RWPE2 (cell line): ENCODE measurements around the gene LIMS2.

Source experiments
- ATAC-seq: fragments of 200-7000 bp; cut with Tn5 transposase; 3 replicates; pipeline ENCODE4 v1.9.1; 2021; ENCODE audit warnings: low read depth
- DNase-seq: peaks from one replicate; pipeline ENCODE4 v3.0.0-alpha.2; 2020; ENCODE audit warnings: low spot score
- H3K27ac ChIP-seq: fragments of 450-650 bp; 2 replicates; pipeline ENCODE4 v1.5.1; 2017; ENCODE audit warnings: mild to moderate bottlenecking; ENCODE audit not compliant: poor library complexity, severe bottlenecking
- H3K27me3 ChIP-seq: fragments of 250-450 bp; sonication (Bioruptor Pico); 2 replicates; pipeline ENCODE4 v1.5.1; 2021; ENCODE audit warnings: mild to moderate bottlenecking, moderate library complexity; ENCODE audit not compliant: insufficient read depth, poor library complexity, severe bottlenecking
- H3K36me3 ChIP-seq: fragments of 250-450 bp; sonication (Bioruptor Pico); 2 replicates; pipeline ENCODE4 v1.5.1; 2020; ENCODE audit warnings: low read depth, mild to moderate bottlenecking, moderate library complexity
- H3K4me1 ChIP-seq: fragments of 250-450 bp; sonication (Bioruptor Pico); 2 replicates; pipeline ENCODE4 v1.5.1; 2021; ENCODE audit warnings: mild to moderate bottlenecking, moderate library complexity; ENCODE audit not compliant: insufficient read depth, poor library complexity, severe bottlenecking
- H3K4me3 ChIP-seq: fragments of 250-450 bp; sonication (Bioruptor Pico); 2 replicates; pipeline ENCODE4 v1.5.1; 2021; ENCODE audit warnings: mild to moderate bottlenecking, moderate library complexity; ENCODE audit not compliant: severe bottlenecking
- H3K9me3 ChIP-seq: fragments of 250-450 bp; sonication (Bioruptor Pico); 2 replicates; pipeline ENCODE4 v1.5.1; 2021; ENCODE audit warnings: mild to moderate bottlenecking, moderate library complexity; ENCODE audit not compliant: severe bottlenecking
- TF ChIP-seq, protein P1 (sequence below): fragments of 450-650 bp; IDR thresholded peaks from one replicate; pipeline ENCODE4 v1.5.1; 2017; ENCODE audit warnings: mild to moderate bottlenecking, moderate library complexity; ENCODE audit not compliant: poor library complexity, severe bottlenecking

The LIMS2 gene

DNA sequence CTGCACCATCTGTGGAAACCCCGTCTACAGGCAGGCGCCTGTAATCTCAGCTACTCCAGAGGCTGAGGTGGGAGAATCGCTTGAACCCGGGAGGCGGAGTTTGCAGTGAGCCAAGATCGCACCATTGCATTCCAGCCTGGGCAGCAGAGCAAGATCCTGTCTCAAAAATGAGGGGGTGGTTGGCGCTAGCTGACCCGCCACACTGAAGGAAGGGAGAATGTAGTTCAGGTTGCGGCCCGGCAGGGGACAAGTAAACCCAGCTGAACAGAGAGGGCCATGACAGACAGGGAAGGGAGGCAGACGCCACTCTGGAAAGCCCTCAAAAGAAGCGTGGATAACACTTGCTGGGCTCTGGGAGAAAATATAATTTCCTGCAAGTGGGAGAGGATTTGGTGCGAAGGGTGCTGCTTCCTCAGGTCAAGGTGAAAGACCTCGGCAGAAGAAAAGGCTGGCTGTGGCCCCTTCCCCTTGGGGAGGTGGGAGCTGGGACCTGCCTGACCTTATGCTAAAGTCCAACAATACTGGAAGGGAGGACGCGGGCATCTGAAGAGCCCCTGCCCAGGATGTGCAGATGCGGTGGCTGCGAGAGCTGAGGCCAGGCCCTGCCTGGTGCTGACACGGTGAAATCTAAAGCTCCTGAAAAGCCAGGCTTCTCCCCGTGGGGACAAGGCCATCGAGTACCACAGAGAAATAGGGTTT, 22.3 kb upstream of the LIMS2 start:
- Histone ChIP-seq H3K36me3 (peaks cover 2% of the 10 kb centered on the region), H3K27me3 (no peaks in the 10 kb centered on the region), H3K27ac (no peak overlapping the region), H3K9me3 (no peaks in the 10 kb centered on the region), H3K4me1 (peaks cover 8% of the 10 kb centered on the region), H3K4me3 (no peak overlapping the region)
- TF ChIP-seq, protein P1, sequence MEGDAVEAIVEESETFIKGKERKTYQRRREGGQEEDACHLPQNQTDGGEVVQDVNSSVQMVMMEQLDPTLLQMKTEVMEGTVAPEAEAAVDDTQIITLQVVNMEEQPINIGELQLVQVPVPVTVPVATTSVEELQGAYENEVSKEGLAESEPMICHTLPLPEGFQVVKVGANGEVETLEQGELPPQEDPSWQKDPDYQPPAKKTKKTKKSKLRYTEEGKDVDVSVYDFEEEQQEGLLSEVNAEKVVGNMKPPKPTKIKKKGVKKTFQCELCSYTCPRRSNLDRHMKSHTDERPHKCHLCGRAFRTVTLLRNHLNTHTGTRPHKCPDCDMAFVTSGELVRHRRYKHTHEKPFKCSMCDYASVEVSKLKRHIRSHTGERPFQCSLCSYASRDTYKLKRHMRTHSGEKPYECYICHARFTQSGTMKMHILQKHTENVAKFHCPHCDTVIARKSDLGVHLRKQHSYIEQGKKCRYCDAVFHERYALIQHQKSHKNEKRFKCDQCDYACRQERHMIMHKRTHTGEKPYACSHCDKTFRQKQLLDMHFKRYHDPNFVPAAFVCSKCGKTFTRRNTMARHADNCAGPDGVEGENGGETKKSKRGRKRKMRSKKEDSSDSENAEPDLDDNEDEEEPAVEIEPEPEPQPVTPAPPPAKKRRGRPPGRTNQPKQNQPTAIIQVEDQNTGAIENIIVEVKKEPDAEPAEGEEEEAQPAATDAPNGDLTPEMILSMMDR = no peak
- DNase-seq (no peak), ATAC-seq (no peak)

DNA sequence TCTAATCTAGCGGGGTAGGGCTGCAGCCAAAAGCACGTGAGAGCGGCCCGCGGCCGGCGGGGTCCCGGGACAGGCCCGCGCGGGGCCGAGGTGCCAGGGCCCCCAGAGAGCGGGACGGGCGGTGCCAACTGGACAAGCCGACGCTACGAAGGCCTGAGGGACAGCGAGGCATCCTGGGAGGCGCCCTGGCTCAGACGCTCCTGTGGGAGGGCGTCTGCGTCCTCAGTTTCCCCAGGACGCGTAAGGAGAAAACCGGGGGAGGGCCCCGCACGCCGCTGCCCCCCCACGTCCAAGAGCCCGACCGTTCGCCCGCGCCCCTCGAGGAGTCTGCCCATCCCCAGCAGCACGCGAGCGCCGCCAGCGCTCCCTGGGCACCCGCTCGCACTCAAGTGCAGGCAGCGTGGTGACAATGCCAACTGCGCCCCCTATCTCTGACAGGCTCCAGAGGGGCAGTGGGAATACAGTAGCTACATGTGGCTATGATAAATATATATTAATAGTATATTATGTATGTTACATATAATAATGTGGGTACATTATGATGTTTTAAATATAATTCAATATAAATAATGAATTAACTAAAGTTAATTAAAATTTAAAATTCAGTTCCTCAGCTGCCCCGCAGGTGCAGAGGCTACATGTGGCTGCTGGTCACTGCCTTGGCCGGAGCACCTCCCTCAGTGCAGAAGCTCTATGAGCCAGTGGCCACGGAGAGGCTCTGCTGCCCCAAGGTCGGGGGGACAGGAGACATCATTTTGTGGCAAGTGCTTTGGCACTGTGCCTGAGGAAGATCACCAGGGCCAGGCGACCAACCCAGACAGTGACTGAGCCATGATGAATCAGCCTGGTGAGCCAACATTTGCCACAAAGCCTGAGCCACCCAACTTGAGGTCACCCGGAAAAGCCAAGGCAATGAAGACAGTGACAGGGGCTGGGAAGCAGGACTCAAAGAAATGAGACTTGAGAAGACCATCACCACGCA, 20.5 kb upstream of the LIMS2 start:
- no peaks in the 10 kb centered on the region for H3K9me3 ChIP-seq
- H3K27me3 ChIP-seq = no peaks in the 10 kb centered on the region
- no peak overlapping the region for H3K4me3 ChIP-seq
- DNase-seq (no peak), ATAC-seq (no peak)
- no peaks in the 10 kb centered on the region for H3K36me3 ChIP-seq
- no peak overlapping the region for H3K27ac ChIP-seq
- H3K4me1 ChIP-seq = peaks cover 3% of the 10 kb centered on the region
- TF ChIP-seq, protein P1 = no peak

DNA sequence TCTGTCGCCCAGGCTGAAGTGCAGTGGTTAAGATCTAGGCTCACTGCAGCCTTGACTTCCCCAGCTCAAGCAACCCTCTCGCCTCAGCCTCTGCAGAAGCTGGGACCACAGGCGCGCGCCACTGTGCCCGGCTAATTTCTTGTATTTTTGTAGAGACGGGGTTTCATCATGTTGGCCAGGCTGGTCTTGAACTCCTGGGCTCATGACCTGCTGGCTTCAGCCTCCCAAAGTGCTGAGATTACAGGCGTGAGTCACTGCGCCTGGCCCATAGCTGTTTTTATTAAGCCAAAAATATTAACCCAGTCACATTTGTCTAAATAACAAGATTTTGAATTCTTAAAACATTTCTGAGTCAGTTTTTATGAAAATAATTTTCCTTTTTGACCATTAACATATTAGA, 19.7 kb upstream of the LIMS2 start:
- H3K27ac ChIP-seq = no peak overlapping the region
- TF ChIP-seq, protein P1 = no peak
- H3K4me3 ChIP-seq = no peak overlapping the region
- no peaks in the 10 kb centered on the region for H3K36me3 ChIP-seq
- H3K27me3 ChIP-seq = no peaks in the 10 kb centered on the region
- DNase-seq (no peak), ATAC-seq (no peak)
- no peaks in the 10 kb centered on the region for H3K9me3 ChIP-seq
- H3K4me1 ChIP-seq = no peaks in the 10 kb centered on the region

DNA sequence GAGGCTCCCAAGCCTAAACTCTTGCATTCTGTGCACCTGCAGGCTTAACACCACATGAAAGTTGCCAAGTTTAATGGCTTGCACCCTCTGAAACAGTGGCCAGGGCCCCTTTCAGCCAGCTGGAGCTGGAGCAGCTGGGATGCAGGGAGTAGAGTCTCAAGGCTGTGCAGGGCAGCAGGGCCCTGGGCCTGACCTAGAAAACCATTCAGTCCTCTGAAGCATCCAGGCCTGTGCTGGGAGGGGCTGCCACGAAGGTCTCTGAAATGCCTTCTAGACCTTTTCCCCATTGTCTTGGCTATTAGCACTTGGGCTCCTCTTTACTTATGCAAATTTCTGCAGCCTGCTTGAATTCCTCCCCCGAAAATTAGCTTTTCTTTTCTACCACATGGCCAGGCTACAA, 15.4 kb upstream of the LIMS2 start:
- ATAC-seq = no peak
- Histone ChIP-seq H3K27me3 (no peaks in the 10 kb centered on the region), H3K4me1 (no peaks in the 10 kb centered on the region), H3K9me3 (peaks cover 6% of the 10 kb centered on the region), H3K4me3 (no peak overlapping the region), H3K36me3 (no peaks in the 10 kb centered on the region), H3K27ac (no peak overlapping the region)
- TF ChIP-seq, protein P1 = no peak
- DNase-seq = no peak
